Mesenchymal stem cell (in vitro differentiated cells and primary cell): ENCODE results near the gene TBCK.

Experiments
- DNase-seq: peaks from one replicate; pipeline ENCODE4 v3.0.0-alpha.2; 2013
- H2AFZ ChIP-seq: one replicate; pipeline ENCODE4 v1.6.1; 2013; ENCODE audit warnings: low read depth, mild to moderate bottlenecking, control low read depth, inconsistent platforms, low read length, moderate library complexity
- H2AK5ac ChIP-seq: 2 replicates; pipeline ENCODE4 v1.6.1; 2013; ENCODE audit warnings: low read length, moderate library complexity, mild to moderate bottlenecking, inconsistent platforms; ENCODE audit not compliant: severe bottlenecking
- H2BK120ac ChIP-seq: one replicate; pipeline ENCODE4 v1.6.1; 2013; ENCODE audit warnings: low read depth, mild to moderate bottlenecking, inconsistent platforms, low read length, moderate library complexity
- H2BK12ac ChIP-seq, 2 experiments: one replicate each; pipeline ENCODE4 v1.6.1; 2013; ENCODE audit warnings: inconsistent platforms in 2 of 2, low read length in 2 of 2, mild to moderate bottlenecking in 2 of 2, moderate library complexity in 2 of 2, control low read depth in 1 of 2
- H2BK15ac ChIP-seq: one replicate; pipeline ENCODE4 v1.6.1; 2013; ENCODE audit warnings: mild to moderate bottlenecking, low read depth, inconsistent platforms; ENCODE audit not compliant: poor library complexity, severe bottlenecking
- H2BK5ac ChIP-seq: 2 replicates; pipeline ENCODE4 v1.6.1; 2013; ENCODE audit warnings: low read depth, mild to moderate bottlenecking, low read length, control low read depth, inconsistent platforms; ENCODE audit not compliant: poor library complexity, severe bottlenecking
- H3K14ac ChIP-seq, 2 experiments: one replicate each; pipeline ENCODE4 v1.6.1; 2013; ENCODE audit warnings: inconsistent platforms in 2 of 2, low read length in 2 of 2, control low read depth in 1 of 2, mild to moderate bottlenecking in 1 of 2, moderate library complexity in 1 of 2
- H3K18ac ChIP-seq, 2 experiments: one replicate each; pipeline ENCODE4 v1.6.1; 2013; ENCODE audit warnings: inconsistent platforms in 2 of 2, low read length in 2 of 2, control low read depth in 1 of 2, low read depth in 1 of 2, mild to moderate bottlenecking in 1 of 2
- H3K23ac ChIP-seq, 2 experiments: one replicate each; pipeline ENCODE4 v1.6.1; 2013; ENCODE audit warnings: inconsistent platforms in 2 of 2, low read length in 2 of 2, mild to moderate bottlenecking in 2 of 2, moderate library complexity in 2 of 2, control low read depth in 1 of 2
- H3K27ac ChIP-seq: 2 replicates; pipeline ENCODE4 v1.5.1; 2013; ENCODE audit warnings: mild to moderate bottlenecking, moderate library complexity, low read length, control low read depth, inconsistent platforms; ENCODE audit not compliant: poor library complexity, severe bottlenecking
- H3K27me3 ChIP-seq, 2 experiments: 2 replicates each; pipeline versions ENCODE4 v1.6.1 to v1.7.0; 2013; ENCODE audit warnings: low read length in 2 of 2, mild to moderate bottlenecking in 2 of 2, moderate library complexity in 2 of 2, control low read depth in 1 of 2, inconsistent platforms in 1 of 2; ENCODE audit not compliant: control insufficient read depth in 1 of 2, insufficient read depth in 1 of 2
- H3K36me3 ChIP-seq, 2 experiments: 2 replicates each; pipeline versions ENCODE4 v1.6.1 to v1.7.0; 2013; ENCODE audit warnings: low read length in 2 of 2, control low read depth in 1 of 2, inconsistent platforms in 1 of 2, low read depth in 1 of 2, mild to moderate bottlenecking in 1 of 2; ENCODE audit not compliant: insufficient read depth in 2 of 2, control insufficient read depth in 1 of 2
- H3K4ac ChIP-seq, 2 experiments: one replicate each; pipeline ENCODE4 v1.6.1; 2013; ENCODE audit warnings: inconsistent platforms in 2 of 2, low read length in 2 of 2, mild to moderate bottlenecking in 2 of 2, moderate library complexity in 2 of 2, control low read depth in 1 of 2, low read depth in 1 of 2
- H3K4me1 ChIP-seq: 2 replicates; pipeline ENCODE4 v1.6.1; 2013; ENCODE audit warnings: low read depth, low read length, control low read depth; ENCODE audit not compliant: control insufficient read depth, insufficient read depth
- H3K4me2 ChIP-seq: 2 replicates; pipeline ENCODE4 v1.6.1; 2013; ENCODE audit warnings: low read length, mild to moderate bottlenecking, inconsistent platforms; ENCODE audit not compliant: poor library complexity, severe bottlenecking
- H3K4me3 ChIP-seq, 2 experiments: 2 replicates each; pipeline versions ENCODE4 v1.5.1 to v1.7.0; 2013; ENCODE audit warnings: low read length in 2 of 2, mild to moderate bottlenecking in 2 of 2, control low read depth in 1 of 2, low read depth in 1 of 2; ENCODE audit not compliant: insufficient read depth in 1 of 2
- H3K79me1 ChIP-seq: replicated peaks from 2 replicates; pipeline ENCODE4 v1.6.1; 2013; ENCODE audit warnings: mild to moderate bottlenecking, control low read depth, low read length, inconsistent platforms; ENCODE audit not compliant: poor library complexity, severe bottlenecking
- H3K9ac ChIP-seq: 2 replicates; pipeline ENCODE4 v1.7.0; 2013; ENCODE audit warnings: mild to moderate bottlenecking, low read length, moderate library complexity
- H3K9me3 ChIP-seq: 2 replicates; pipeline ENCODE4 v1.7.0; 2013; ENCODE audit warnings: mild to moderate bottlenecking, low read length; ENCODE audit not compliant: control insufficient read depth
- H4K8ac ChIP-seq: one replicate; pipeline ENCODE4 v1.6.1; 2013; ENCODE audit warnings: inconsistent platforms, mild to moderate bottlenecking, low read length, moderate library complexity
- H4K91ac ChIP-seq: one replicate; pipeline ENCODE4 v1.6.1; 2013; ENCODE audit warnings: mild to moderate bottlenecking, low read length, inconsistent platforms
- WGBS: methylation state at CpG from one replicate; pipeline ENCODE4 v1.1.7; 2013; ENCODE audit warnings: mixed read lengths; 5-methylcytosine and 5-hydroxymethylcytosine counted together

TBCK gene

DNA sequence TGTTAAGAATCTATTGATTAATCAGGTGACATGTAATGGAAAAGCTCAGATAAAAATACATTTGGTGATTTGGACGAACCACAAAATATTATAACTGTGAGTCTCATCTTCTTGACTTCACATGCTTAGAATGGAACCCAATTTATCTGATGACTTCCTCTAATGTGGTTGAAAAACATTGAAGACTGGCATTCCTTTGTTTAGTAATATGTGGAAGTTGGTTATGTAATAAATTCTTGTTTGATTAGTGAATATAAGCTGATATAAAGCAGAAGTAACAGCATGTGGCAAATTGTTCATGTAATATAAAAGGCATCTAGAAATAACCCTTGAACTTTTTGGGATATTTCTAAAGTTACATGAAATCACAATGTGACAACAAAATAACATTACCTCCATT is 42.9 kb upstream of the TBCK start:
- Histone ChIP-seq H2BK15ac (no peak overlapping the region), H3K14ac (no peak overlapping the region), H3K9ac (no peak overlapping the region), H3K27ac (no peak overlapping the region), H3K9me3 (peaks cover 4% of the 10 kb centered on the region), H3K36me3 (no peaks in the 10 kb centered on the region), H4K8ac (no peak overlapping the region), H3K4me1 (no peaks in the 10 kb centered on the region), H3K23ac (no peak overlapping the region), H2AK5ac (no peak overlapping the region), H4K91ac (no peak overlapping the region), H2BK12ac (no peak overlapping the region), H2BK120ac (no peak overlapping the region), H3K18ac (no peak overlapping the region), H3K4me2 (no peak overlapping the region), H2BK5ac (no peak overlapping the region), H2AFZ (no peak overlapping the region), H3K27me3 (no peaks in the 10 kb centered on the region), H3K4me3 (no peak overlapping the region), H3K79me1 (no peaks in the 10 kb centered on the region), H3K4ac (no peak overlapping the region)
- peak; percentile 17 for DNase-seq
- 90% methylated on average over 1 of the region's 1 CpG for WGBS

DNA sequence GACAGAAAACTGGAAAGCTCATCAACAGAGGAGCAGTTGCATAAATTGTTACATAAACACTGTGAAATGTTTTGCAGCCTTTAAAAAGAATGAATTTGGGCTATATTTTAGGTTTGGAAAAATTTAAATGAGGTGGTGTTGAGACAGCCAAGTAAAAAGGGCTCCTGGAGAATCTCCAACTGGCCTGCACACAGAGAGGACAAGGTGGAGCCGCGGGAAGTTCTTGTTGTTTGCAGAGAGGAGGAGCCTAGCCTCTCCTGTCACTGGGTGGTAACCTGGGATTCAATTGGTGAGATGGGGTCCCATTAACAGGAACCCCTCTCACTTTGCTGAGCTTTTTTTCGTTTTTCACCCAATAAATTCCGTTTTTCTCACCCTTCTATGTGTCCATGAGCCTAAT is 39.2 kb upstream of the TBCK start:
- peak overlapping the region in 1 of 2 experiments; percentile 61 for H3K4me3 ChIP-seq
- H3K23ac ChIP-seq, result no peak overlapping the region
- no peak overlapping the region for H3K18ac ChIP-seq
- no peak overlapping the region for H2BK120ac ChIP-seq
- no peaks in the 10 kb centered on the region for H3K4me1 ChIP-seq
- peaks cover 4% of the 10 kb centered on the region for H3K9me3 ChIP-seq
- DNase-seq, result no peak
- no peaks in the 10 kb centered on the region for H3K79me1 ChIP-seq
- H4K91ac ChIP-seq, result no peak overlapping the region
- no peaks in the 10 kb centered on the region for H3K27me3 ChIP-seq
- no peak overlapping the region for H3K4me2 ChIP-seq
- H3K14ac ChIP-seq, result no peak overlapping the region
- no peak overlapping the region for H2BK5ac ChIP-seq
- no peak overlapping the region for H4K8ac ChIP-seq
- no peak overlapping the region for H2BK15ac ChIP-seq
- H3K36me3 ChIP-seq, result peaks cover 0 to 23% of the 10 kb centered on the region in 2 experiments
- H2AFZ ChIP-seq, result no peak overlapping the region
- H3K27ac ChIP-seq, result no peak overlapping the region
- H2BK12ac ChIP-seq, result no peak overlapping the region
- peak overlapping the region; percentile 40 for H3K9ac ChIP-seq
- H2AK5ac ChIP-seq, result no peak overlapping the region
- no peak overlapping the region for H3K4ac ChIP-seq
- 74% methylated on average over 4 of the region's 4 CpGs for WGBS

DNA sequence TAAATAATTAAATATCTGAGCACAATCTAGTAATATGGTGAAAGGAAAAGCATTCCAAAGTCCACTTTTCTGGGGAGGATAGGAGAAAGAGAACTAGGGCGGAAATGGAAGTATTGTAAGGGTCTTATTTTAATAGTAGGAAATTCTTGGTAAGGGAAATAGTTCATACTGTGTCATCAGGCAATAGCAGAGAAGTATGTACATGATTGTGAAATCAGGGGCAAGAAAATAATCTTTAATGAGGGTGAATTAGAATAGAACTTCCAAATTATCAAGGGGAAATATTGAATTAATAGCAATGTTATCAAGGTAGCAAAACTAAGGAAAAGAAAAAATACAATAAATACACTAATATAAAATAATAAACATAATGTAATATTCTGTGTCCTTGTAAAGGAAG is 37.8 kb upstream of the TBCK start:
- 93% methylated on average over 1 of the region's 1 CpG for WGBS
- Histone ChIP-seq H3K36me3 (peaks cover 0 to 33% of the 10 kb centered on the region in 2 experiments), H2AFZ (no peak overlapping the region), H4K8ac (no peak overlapping the region), H2BK120ac (no peak overlapping the region), H2BK5ac (no peak overlapping the region), H2AK5ac (no peak overlapping the region), H3K4me3 (no peak overlapping the region), H3K14ac (no peak overlapping the region), H3K4ac (no peak overlapping the region), H3K9me3 (peaks cover 4% of the 10 kb centered on the region), H2BK12ac (no peak overlapping the region), H4K91ac (no peak overlapping the region), H3K79me1 (no peaks in the 10 kb centered on the region), H3K23ac (no peak overlapping the region), H3K18ac (no peak overlapping the region), H3K4me1 (no peaks in the 10 kb centered on the region), H2BK15ac (no peak overlapping the region), H3K9ac (no peak overlapping the region), H3K4me2 (no peak overlapping the region), H3K27me3 (no peaks in the 10 kb centered on the region), H3K27ac (no peak overlapping the region)
- DNase-seq, result no peak

DNA sequence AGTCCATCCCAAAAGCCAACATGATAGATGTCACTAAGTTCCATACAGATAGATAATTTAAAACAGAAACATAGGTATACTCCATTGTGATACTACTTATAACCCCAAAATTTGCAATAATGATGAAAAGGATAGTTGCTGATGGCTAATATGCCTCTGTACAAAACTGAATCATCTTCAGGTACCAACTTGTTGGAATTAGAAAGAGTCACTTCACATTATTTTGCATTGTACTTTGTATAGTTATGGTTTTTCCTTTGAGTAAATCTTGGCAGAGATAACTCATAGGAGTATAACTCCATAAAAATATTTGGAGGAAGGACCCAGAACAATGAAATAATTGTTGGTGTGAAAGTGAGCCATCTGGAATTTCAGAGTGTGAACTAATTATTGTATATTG is 35.0 kb upstream of the TBCK start:
- Histone ChIP-seq H3K18ac (no peak overlapping the region), H4K91ac (no peak overlapping the region), H3K9ac (no peak overlapping the region), H3K4me1 (no peaks in the 10 kb centered on the region), H2BK120ac (no peak overlapping the region), H2AFZ (no peak overlapping the region), H3K27me3 (no peaks in the 10 kb centered on the region), H2BK12ac (no peak overlapping the region), H3K79me1 (peaks cover 5% of the 10 kb centered on the region), H3K4ac (no peak overlapping the region), H2BK15ac (no peak overlapping the region), H3K23ac (no peak overlapping the region), H3K9me3 (no peaks in the 10 kb centered on the region), H2BK5ac (no peak overlapping the region), H2AK5ac (no peak overlapping the region), H3K36me3 (peaks cover 3 to 59% of the 10 kb centered on the region in 2 experiments), H3K4me2 (no peak overlapping the region), H3K27ac (no peak overlapping the region), H3K4me3 (no peak overlapping the region), H4K8ac (no peak overlapping the region), H3K14ac (no peak overlapping the region)
- no peak for DNase-seq
